Activated CD4-positive, alpha-beta memory T cell treated with anti-CD3 and anti-CD28 coated beads, Interleukin-2, amount 10 ng/mL, durations not matched to agents 7 days and 5 days (primary cell): ENCODE results near the gene TXNRD2. TPM values are rescaled to one million over a fixed set of nuclear protein-coding genes. Genes with fewer than 3 reads are reported as not detected.

Source experiments
- CTCF ChIA-PET: fragments of 350-600 bp; sonication (Branson Sonifier 250); formaldehyde crosslinking; loops from one replicate; lab custom pipeline; 2021; ENCODE audit warnings: antibody characterized with exemption, inconsistent platforms; lab: Charles Lee
- POLR2A ChIA-PET: fragments of 350-600 bp; sonication (Branson Sonifier 250); formaldehyde crosslinking; loops from one replicate; lab custom pipeline; 2021; ENCODE audit warnings: antibody characterized with exemption; lab: Charles Lee
- DNase-seq: peaks from one replicate; pipeline ENCODE4 v3.0.0-alpha.2; 2020
- H3K27ac Mint-ChIP-seq: one replicate; pipeline ENCODE4 v1.8.0; 2021; ENCODE audit warnings: mild to moderate bottlenecking, mixed read lengths
- H3K27me3 Mint-ChIP-seq: one replicate; pipeline ENCODE4 v1.8.0; 2021; ENCODE audit warnings: mixed read lengths
- H3K36me3 Mint-ChIP-seq: one replicate; pipeline ENCODE4 v1.8.0; 2021; ENCODE audit warnings: low read depth, mixed read lengths
- H3K4me1 Mint-ChIP-seq: one replicate; pipeline ENCODE4 v1.8.0; 2021; ENCODE audit warnings: mixed read lengths
- H3K4me3 Mint-ChIP-seq: one replicate; pipeline ENCODE4 v1.8.0; 2021; ENCODE audit warnings: mild to moderate bottlenecking, mixed read lengths
- H3K9me3 Mint-ChIP-seq: one replicate; pipeline ENCODE4 v1.8.0; 2021; ENCODE audit warnings: mixed read lengths
- total RNA-seq, 2 experiments: library from RNA; stranded (reverse); gene quantifications; one replicate each; pipeline ENCODE4 v1.2.3, GENCODE V29; 2021

Gene TXNRD2
- total RNA-seq, 2 experiments from 2014 or later: 18.9 to 19.1 TPM

- Mint-ChIP-seq H3K27me3 (no peaks in the 10 kb centered on the region), H3K9me3 (no peaks in the 10 kb centered on the region), H3K4me1 (peaks cover 4% of the 10 kb centered on the region), H3K36me3 (no peaks in the 10 kb centered on the region), H3K27ac (no peak overlapping the region), H3K4me3 (no peak overlapping the region)
- CTCF ChIA-PET: no interaction called here
- DNase-seq: no peak
- POLR2A ChIA-PET: no interaction called here
Measured at GRCh38 chr22:19975707-19976035, 34.1 kb upstream of the TXNRD2 start.

- DNase-seq: no peak
- Mint-ChIP-seq H3K27me3 (no peaks in the 10 kb centered on the region), H3K4me3 (no peak overlapping the region), H3K36me3 (no peaks in the 10 kb centered on the region), H3K4me1 (peaks cover 5% of the 10 kb centered on the region), H3K27ac (no peak overlapping the region), H3K9me3 (no peaks in the 10 kb centered on the region)
- CTCF ChIA-PET: no interaction called here
- POLR2A ChIA-PET: interaction anchor here (1.1 to 1.4 kb wide), 2 partner anchors 40 to 143 kb away, joined by 3 read pairs; no protein-coding TSS in a partner anchor
Measured at GRCh38 chr22:19974935-19975706, 33.5 kb upstream of the TXNRD2 start.

GRCh38 chr22:19974268-19974861 lies 32.7 kb upstream of the TXNRD2 start:
- ChIA-PET CTCF (interaction anchor here (0.9 kb wide), 1 partner anchor 155 kb away, joined by 3 read pairs; no protein-coding TSS in a partner anchor), POLR2A (interaction anchor here (1.1 to 1.4 kb wide), 2 partner anchors 41 to 143 kb away, joined by 3 read pairs; no protein-coding TSS in a partner anchor)
- H3K36me3 Mint-ChIP-seq: no peaks in the 10 kb centered on the region
- H3K27me3 Mint-ChIP-seq: no peaks in the 10 kb centered on the region
- peaks cover 5% of the 10 kb centered on the region for H3K4me1 Mint-ChIP-seq
- no peak overlapping the region for H3K4me3 Mint-ChIP-seq
- no peak overlapping the region for H3K27ac Mint-ChIP-seq
- no peaks in the 10 kb centered on the region for H3K9me3 Mint-ChIP-seq
- peak; percentile 28 for DNase-seq

GRCh38 chr22:19973551-19974267 lies 32.1 kb upstream of the TXNRD2 start:
- Mint-ChIP-seq H3K9me3 (no peaks in the 10 kb centered on the region), H3K36me3 (no peaks in the 10 kb centered on the region), H3K4me3 (no peak overlapping the region), H3K27ac (no peak overlapping the region), H3K27me3 (no peaks in the 10 kb centered on the region), H3K4me1 (peaks cover 5% of the 10 kb centered on the region)
- POLR2A ChIA-PET: interaction anchor here (1.4 kb wide), 1 partner anchor 41 kb away, joined by 3 read pairs; no protein-coding TSS in a partner anchor
- CTCF ChIA-PET: interaction anchor here (0.9 kb wide), 1 partner anchor 156 kb away, joined by 3 read pairs; no protein-coding TSS in a partner anchor
- no peak for DNase-seq

- H3K4me3 Mint-ChIP-seq: no peak overlapping the region
- ChIA-PET POLR2A (no interaction called here), CTCF (interaction anchor here (1.0 to 2.1 kb wide), 2 partner anchors 19 to 40 kb away, joined by 4 to 7 read pairs; no protein-coding TSS in a partner anchor)
- H3K9me3 Mint-ChIP-seq: no peaks in the 10 kb centered on the region
- no peak for DNase-seq
- H3K27me3 Mint-ChIP-seq: no peaks in the 10 kb centered on the region
- H3K36me3 Mint-ChIP-seq: no peaks in the 10 kb centered on the region
- H3K4me1 Mint-ChIP-seq: peaks cover 5% of the 10 kb centered on the region
- H3K27ac Mint-ChIP-seq: no peak overlapping the region
Measured at GRCh38 chr22:19972652-19973550, 31.3 kb upstream of the TXNRD2 start.

GRCh38 chr22:19972251-19972650 lies 30.6 kb upstream of the TXNRD2 start:
- no peak overlapping the region for H3K4me3 Mint-ChIP-seq
- POLR2A ChIA-PET: no interaction called here
- no peaks in the 10 kb centered on the region for H3K9me3 Mint-ChIP-seq
- CTCF ChIA-PET: interaction anchor here (1.0 to 2.1 kb wide), 2 partner anchors 19 to 41 kb away, joined by 4 to 7 read pairs; no protein-coding TSS in a partner anchor
- H3K36me3 Mint-ChIP-seq: no peaks in the 10 kb centered on the region
- H3K27me3 Mint-ChIP-seq: no peaks in the 10 kb centered on the region
- DNase-seq: no peak
- H3K4me1 Mint-ChIP-seq: peaks cover 5% of the 10 kb centered on the region
- H3K27ac Mint-ChIP-seq: no peak overlapping the region

- no peak for DNase-seq
- ChIA-PET CTCF (interaction anchor here (1.4 to 2.1 kb wide), 3 partner anchors 8 to 42 kb away, joined by 4 to 7 read pairs (median 7); no protein-coding TSS in a partner anchor), POLR2A (no interaction called here)
- H3K4me3 Mint-ChIP-seq: no peak overlapping the region
- H3K27me3 Mint-ChIP-seq: no peaks in the 10 kb centered on the region
- H3K4me1 Mint-ChIP-seq: peaks cover 5% of the 10 kb centered on the region
- H3K36me3 Mint-ChIP-seq: no peaks in the 10 kb centered on the region
- no peak overlapping the region for H3K27ac Mint-ChIP-seq
- no peaks in the 10 kb centered on the region for H3K9me3 Mint-ChIP-seq
Measured at GRCh38 chr22:19971276-19972124, 29.9 kb upstream of the TXNRD2 start.

- CTCF ChIA-PET: interaction anchor here (0.9 to 2.1 kb wide), 5 partner anchors 9 to 45 kb away, joined by 3 to 7 read pairs (median 4); no protein-coding TSS in a partner anchor
- Mint-ChIP-seq H3K27ac (no peak overlapping the region), H3K4me1 (peaks cover 5% of the 10 kb centered on the region), H3K36me3 (no peaks in the 10 kb centered on the region), H3K4me3 (no peak overlapping the region), H3K27me3 (no peaks in the 10 kb centered on the region), H3K9me3 (no peaks in the 10 kb centered on the region)
- peak; percentile 78 for DNase-seq
- POLR2A ChIA-PET: no interaction called here
Measured at GRCh38 chr22:19970479-19971275, 29.1 kb upstream of the TXNRD2 start.

- DNase-seq: no peak
- Mint-ChIP-seq H3K9me3 (no peaks in the 10 kb centered on the region), H3K27me3 (no peaks in the 10 kb centered on the region), H3K27ac (no peak overlapping the region), H3K36me3 (no peaks in the 10 kb centered on the region), H3K4me1 (peaks cover 1% of the 10 kb centered on the region), H3K4me3 (no peak overlapping the region)
- ChIA-PET CTCF (interaction anchor here (0.9 to 2.0 kb wide), 4 partner anchors 9 to 45 kb away, joined by 3 to 7 read pairs (median 4); no protein-coding TSS in a partner anchor), POLR2A (no interaction called here)
Measured at GRCh38 chr22:19970031-19970478, 28.4 kb upstream of the TXNRD2 start.

- Mint-ChIP-seq H3K4me3 (no peak overlapping the region), H3K4me1 (peaks cover 1% of the 10 kb centered on the region), H3K9me3 (no peaks in the 10 kb centered on the region), H3K36me3 (no peaks in the 10 kb centered on the region), H3K27me3 (no peaks in the 10 kb centered on the region), H3K27ac (peak overlapping the region; percentile 21)
- ChIA-PET POLR2A (no interaction called here), CTCF (interaction anchor here (1.0 to 2.0 kb wide), 3 partner anchors 10 to 46 kb away, joined by 3 to 7 read pairs (median 4); no protein-coding TSS in a partner anchor)
- DNase-seq: no peak
Measured at GRCh38 chr22:19969141-19969928, 27.7 kb upstream of the TXNRD2 start.
